ENCODE measurements around the gene FOXS1.

GRCh38 chr20:31863296-31864085 is 18.1 kb upstream of the FOXS1 start:
- TF ChIP-seq CTCF (conservative IDR thresholded peaks at IDR 0.05; ENCODE audit: low read depth, low read length) (no peak), EZH2phosphoT487 (IDR thresholded peaks at IDR 0.05; ENCODE audit: borderline replicate concordance, low read length) (no peak), EZH2 (IDR thresholded peaks at IDR 0.05; ENCODE audit: low read length, unreplicated experiment) (no peak)
